K562 (cell line): ENCODE data around the gene DGKZ. TPM values are rescaled to one million over a fixed set of nuclear protein-coding genes. Genes with fewer than 3 reads are reported as not detected.
A peak's percentile ranks its signal among the peaks of the same experiment; 100 is the strongest.

Source experiments
- ATAC-seq: fragments of 200-7000 bp; cut with Tn5 transposase; 3 replicates; pipeline ENCODE4 v1.9.1; 2020; ENCODE audit warnings: moderate library complexity
- BruUV-seq: library from RNA; stranded (reverse); fragments of 400-500 nt; replicated peaks from 2 replicates; lab custom pipeline; 2021; lab: Mats Ljungman, UMichigan
- CTCF ChIA-PET: fragments of 300-600 bp; formaldehyde crosslinking; extraction: SDS; loops from one replicate; lab custom pipeline; 2021; ENCODE audit warnings: low intra/inter-chr PET ratio; lab: Yijun Ruan, JAX
- POLR2A ChIA-PET: fragments of 300-600, 350-650 bp; sonication (Branson Sonifier 250); formaldehyde crosslinking; extraction: SDS; loops from one replicate; lab custom pipeline; 2021; ENCODE audit warnings: antibody characterized with exemption, inconsistent platforms; lab: Yijun Ruan, JAX
- DNase-seq, 4 experiments: peaks; one replicate each; pipeline versions ENCODE4 v3.0.0 to v3.0.0-alpha.2; 2011 to 2018; ENCODE audit warnings: low spot score in 3 of 4, mixed read lengths in 3 of 4; ENCODE audit errors: extremely low read depth in 1 of 4
- FAIRE-seq: peaks from 2 replicates; lab custom pipeline; 2011; peaks lifted over from hg19 to GRCh38; lab: Jason Lieb, UNC
- H2AFZ ChIP-seq: 2 replicates; pipeline ENCODE4 v1.6.0; 2011; ENCODE audit warnings: low read depth, low read length, control low read depth, inconsistent platforms
- H3K27ac ChIP-seq: fragments of 200-600 bp; 3 replicates; pipeline ENCODE4 v1.8.0; 2011; ENCODE audit warnings: low read depth, mild to moderate bottlenecking, control low read depth, inconsistent platforms, low read length, moderate library complexity, mixed read lengths; ENCODE audit errors: extremely low read depth
- H3K27me3 ChIP-seq, 2 experiments: fragments of 300-600 bp in 1 of 2; 2 replicates in 1 of 2; 3 replicates in 1 of 2; pipeline versions ENCODE4 v1.6.0 to v1.8.0; 2011; ENCODE audit warnings: inconsistent platforms in 2 of 2, low read length in 2 of 2, mild to moderate bottlenecking in 1 of 2, mixed read lengths in 1 of 2, moderate library complexity in 1 of 2; ENCODE audit not compliant: control insufficient read depth in 2 of 2, insufficient read depth in 2 of 2
- H3K36me3 ChIP-seq: fragments of 300-600 bp; 3 replicates; pipeline ENCODE4 v1.8.0; 2011; ENCODE audit warnings: mild to moderate bottlenecking, low read length, inconsistent platforms; ENCODE audit not compliant: control insufficient read depth, insufficient read depth
- H3K4me1 ChIP-seq, 2 experiments: fragments of 200-600 bp in 1 of 2; replicated peaks in 1 of 2; 2 replicates in 1 of 2; 3 replicates in 1 of 2; pipeline versions ENCODE4 v1.5.1 to v1.8.0; 2011; ENCODE audit warnings: inconsistent platforms in 2 of 2, low read length in 2 of 2, mild to moderate bottlenecking in 1 of 2, mixed read lengths in 1 of 2, moderate library complexity in 1 of 2; ENCODE audit not compliant: control insufficient read depth in 2 of 2, insufficient read depth in 2 of 2
- H3K4me2 ChIP-seq: 2 replicates; pipeline ENCODE4 v1.6.1; 2011; ENCODE audit warnings: low read length, control low read depth, inconsistent platforms, mixed read lengths; ENCODE audit not compliant: insufficient read depth
- H3K4me3 ChIP-seq: fragments of 200-600 bp; sonication (generic), shearing (Covaris generic); 2 replicates; pipeline ENCODE4 v1.5.1; 2016; ENCODE audit warnings: control low read depth, inconsistent platforms
- H3K79me2 ChIP-seq: fragments of 200-600 bp; 3 replicates; pipeline ENCODE4 v1.8.0; 2011; ENCODE audit warnings: low read length, inconsistent platforms; ENCODE audit not compliant: control insufficient read depth, insufficient read depth
- H3K9ac ChIP-seq, 2 experiments: 2 replicates each; pipeline versions ENCODE4 v1.6.0 to v1.6.1; 2011; ENCODE audit warnings: low read depth in 2 of 2, low read length in 2 of 2, control low read depth in 1 of 2, inconsistent platforms in 1 of 2, mild to moderate bottlenecking in 1 of 2, mixed read lengths in 1 of 2; ENCODE audit not compliant: insufficient read depth in 1 of 2
- H3K9me1 ChIP-seq: one replicate; pipeline ENCODE4 v1.6.0; 2011; ENCODE audit warnings: inconsistent platforms, mild to moderate bottlenecking, low read length, moderate library complexity; ENCODE audit not compliant: control insufficient read depth, insufficient read depth
- H3K9me3 ChIP-seq: replicated peaks from 2 replicates; pipeline ENCODE4 v1.5.1; 2011; ENCODE audit warnings: low read depth, low read length, inconsistent platforms; ENCODE audit not compliant: control insufficient read depth, insufficient read depth
- H4K20me1 ChIP-seq: replicated peaks from 2 replicates; pipeline ENCODE4 v1.6.1; 2011; ENCODE audit warnings: low read length, inconsistent platforms, mixed read lengths; ENCODE audit not compliant: control insufficient read depth, insufficient read depth
- EZH2 ChIP-seq: IDR thresholded peaks from 2 replicates; pipeline ENCODE4 v1.6.1; 2012; ENCODE audit warnings: low read depth, mild to moderate bottlenecking, inconsistent platforms, low read length, borderline replicate concordance
- POLR2A ChIP-seq: fragments of 450-650 bp; conservative IDR thresholded peaks from 2 replicates; pipeline ENCODE4 v1.6.1; 2016
- POLR2AphosphoS2 ChIP-seq: IDR thresholded peaks from 2 replicates; pipeline ENCODE4 v1.6.1; 2012; ENCODE audit warnings: low read length, improper control_type of control experiment
- POLR2AphosphoS5 ChIP-seq: IDR thresholded peaks from 2 replicates; pipeline ENCODE4 v1.6.1; 2011; ENCODE audit warnings: mild to moderate bottlenecking, low read depth, low read length, moderate library complexity; ENCODE audit not compliant: control insufficient read depth, insufficient read depth
- SUPT5H ChIP-seq: fragments of 450-650 bp; IDR thresholded peaks from 2 replicates; pipeline ENCODE4 v1.6.1; 2016
- TSC22D4 ChIP-seq: fragments of 450-650 bp; IDR thresholded peaks from 2 replicates; pipeline ENCODE4 v1.6.1; 2016; ENCODE audit warnings: missing genetic modification characterization, missing biosample characterization, control low read depth
- ZNF280A ChIP-seq: fragments of 450-650 bp; IDR thresholded peaks from 2 replicates; pipeline ENCODE4 v1.6.1; 2018; ENCODE audit warnings: mild to moderate bottlenecking, low read depth; ENCODE audit not compliant: partially characterized antibody
- WGBS: fragments of 100-300 bp; shearing (Covaris generic); methylation state at CpG from one replicate; pipeline ENCODE4 v1.1.6; 2016; ENCODE audit warnings: low coverage, mixed read lengths; ENCODE audit not compliant: insufficient coverage; ENCODE audit errors: missing lambda C conversion rate; 5-methylcytosine and 5-hydroxymethylcytosine counted together
- in situ Hi-C: fragments of 300-500 bp; cut with MboI; formaldehyde crosslinking; loops from 4 replicates; pipeline ENCODE4 v1.15.0; 2018; ENCODE audit warnings: inconsistent platforms, mixed read lengths
- intact Hi-C: fragments of 100-400 bp; cut with micrococcal nuclease; formaldehyde crosslinking; loops from 2 replicates; pipeline ENCODE4 v1.14.2; 2022
- polyA plus RNA-seq, 8 experiments: library from polyadenylated mRNA; depleted of rRNA in 4 of 8; stranded (reverse) in 5 of 8; unstranded in 3 of 8; fragments of >200 nt; fragmentation: Nextera tagmentation in 2 of 8; fragmentation: Illumina TruSeq in 1 of 8; extraction: Ambion mirVana in 2 of 8; extraction: Trizol in 1 of 8; gene quantifications; 2 replicates each; pipeline versions ENCODE4 v1.2.1 to v1.2.3, GENCODE V29; 2011 to 2014; ENCODE audit warnings: inconsistent platforms in 1 of 8, missing spikeins in 1 of 8
- total RNA-seq, 7 experiments: library from RNA; depleted of rRNA in 6 of 7; stranded (reverse); fragments of >200 nt in 6 of 7; fragmentation: Illumina TruSeq in 2 of 7; extraction: Trizol in 2 of 7; gene quantifications; 2 replicates each; pipeline versions ENCODE4 v1.2.1 to v1.2.3, GENCODE V29; 2011 to 2021; ENCODE audit warnings: low replicate concordance in 1 of 7
- TF ChIP-seq, protein P1 (sequence below): sonication (generic); formaldehyde crosslinking; IDR thresholded peaks from 2 replicates; pipeline ENCODE4 v1.4.0; 2020; ENCODE audit warnings: mild to moderate bottlenecking, missing genetic modification reagents

DGKZ gene
- total and polyA plus RNA-seq, 9 of the 15 experiments (the other 6 are each of a cell fraction or from before 2014, with no cell fraction given) = 0.51 to 100 (median 44.2) TPM

- ChIA-PET CTCF (no interaction called here), POLR2A (interaction anchor here (0.6 to 1.0 kb wide), 3 partner anchors 31 to 158 kb away, joined by 3 to 5 read pairs (median 3); no protein-coding TSS in a partner anchor)
- Histone ChIP-seq H3K9me3 (no peaks in the 10 kb centered on the region), H3K4me2 (no peak overlapping the region), H3K9ac (peak overlapping the region in 1 of 2 experiments; percentile 7; a peak in 1 of 4 replicates), H3K79me2 (peaks cover 16% of the 10 kb centered on the region), H3K27ac (no peak overlapping the region), H2AFZ (no peak overlapping the region), H4K20me1 (no peaks in the 10 kb centered on the region; the same call in 1 of the 2 replicates), H3K9me1 (peaks cover 7% of the 10 kb centered on the region), H3K4me1 (peaks cover 34 to 80% of the 10 kb centered on the region in 2 experiments), H3K27me3 (no peaks in the 10 kb centered on the region), H3K4me3 (no peak overlapping the region), H3K36me3 (peaks cover 18% of the 10 kb centered on the region; the same call in 1 of the 3 replicates)
- intact Hi-C loops = loop anchor here (5.0 kb wide), 1 partner anchor 137 kb away; no protein-coding TSS in a partner anchor
- peak; percentile 39; the same call in 1 of the 2 replicates for TF ChIP-seq POLR2A
- TF ChIP-seq ZNF280A = no peak
- TF ChIP-seq POLR2AphosphoS5 = 0 out of 2 replicates have a peak, but pooled peaks have one; percentile 17
- 0 out of 2 replicates have a peak, but pooled peaks have one; percentile 29 for TF ChIP-seq SUPT5H
- no peak for TF ChIP-seq TSC22D4 (tag)
- no peak for TF ChIP-seq EZH2
- TF ChIP-seq, protein P1, sequence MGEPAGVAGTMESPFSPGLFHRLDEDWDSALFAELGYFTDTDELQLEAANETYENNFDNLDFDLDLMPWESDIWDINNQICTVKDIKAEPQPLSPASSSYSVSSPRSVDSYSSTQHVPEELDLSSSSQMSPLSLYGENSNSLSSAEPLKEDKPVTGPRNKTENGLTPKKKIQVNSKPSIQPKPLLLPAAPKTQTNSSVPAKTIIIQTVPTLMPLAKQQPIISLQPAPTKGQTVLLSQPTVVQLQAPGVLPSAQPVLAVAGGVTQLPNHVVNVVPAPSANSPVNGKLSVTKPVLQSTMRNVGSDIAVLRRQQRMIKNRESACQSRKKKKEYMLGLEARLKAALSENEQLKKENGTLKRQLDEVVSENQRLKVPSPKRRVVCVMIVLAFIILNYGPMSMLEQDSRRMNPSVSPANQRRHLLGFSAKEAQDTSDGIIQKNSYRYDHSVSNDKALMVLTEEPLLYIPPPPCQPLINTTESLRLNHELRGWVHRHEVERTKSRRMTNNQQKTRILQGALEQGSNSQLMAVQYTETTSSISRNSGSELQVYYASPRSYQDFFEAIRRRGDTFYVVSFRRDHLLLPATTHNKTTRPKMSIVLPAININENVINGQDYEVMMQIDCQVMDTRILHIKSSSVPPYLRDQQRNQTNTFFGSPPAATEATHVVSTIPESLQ (CRISPR knock-in tag) = no peak
- peak; percentile 78; the same call in 1 of the 2 replicates for TF ChIP-seq POLR2AphosphoS2
- peak in 3 of 4 experiments; percentile 34 to 56 (median 46) for DNase-seq
- in situ Hi-C loops = no loop called here
- WGBS = 73% methylated on average over 11 of the region's 12 CpGs
- BruUV-seq = no TSS peak
- no peak for ATAC-seq
- FAIRE-seq = peak; percentile 54
Measured at GRCh38 chr11:46383974-46384701, 36.9 kb downstream of the DGKZ start.
